Colonic mucosa (tissue), 4 donors: ENCODE measurements around the gene ABHD14A. TPM values are rescaled to one million over a fixed set of nuclear protein-coding genes. Genes with fewer than 3 reads are reported as not detected.

Experiments used
- DNase-seq: peaks from one replicate; pipeline ENCODE4 v3.0.0-alpha.2; 2020
- H3K27ac ChIP-seq: fragments of 200-600 bp; one replicate; pipeline ENCODE4 v1.8.0; 2021
- H3K27me3 ChIP-seq: fragments of 200-600 bp; one replicate; pipeline ENCODE4 v1.8.0; 2021
- H3K36me3 ChIP-seq: fragments of 200-600 bp; one replicate; pipeline ENCODE4 v1.8.0; 2021
- H3K4me1 ChIP-seq: fragments of 200-600 bp; one replicate; pipeline ENCODE4 v1.8.0; 2021; ENCODE audit warnings: mild to moderate bottlenecking
- H3K4me3 ChIP-seq: fragments of 200-600 bp; one replicate; pipeline ENCODE4 v1.8.0; 2021
- H3K9ac ChIP-seq, 2 donors: one replicate each; pipeline ENCODE4 v1.7.0; 2013; ENCODE audit warnings: control low read depth in 2 of 2, low read depth in 2 of 2, low read length in 2 of 2
- H3K9me3 ChIP-seq: fragments of 200-600 bp; one replicate; pipeline ENCODE4 v1.8.0; 2021
- CTCF ChIP-seq: fragments of 200-600 bp; IDR thresholded peaks from one replicate; pipeline ENCODE4 v1.8.0; 2022; ENCODE audit warnings: antibody characterized with exemption, mild to moderate bottlenecking
- intact Hi-C: fragments of 100-400 bp; cut with DNase I; formaldehyde crosslinking; loops from one replicate; pipeline ENCODE4 v1.14.1; 2022
- total RNA-seq, 2 donors: library from RNA; stranded (reverse); fragmentation: NEBNext Ultra II Directional in 1 of 2; extraction: Animal tissue kit (Norgen Biotek cat#: 25700) in 1 of 2; gene quantifications; one replicate each; pipeline ENCODE4 v1.2.1, GENCODE V29; 2021
- donor health status: healthy.
- donor health status: DM: no; HTN: no; CAD: no.
- donor health status: DM: no; HTN: no; CAD: no.

ABHD14A gene
- total RNA-seq, 2 donors from 2014 or later: 7.4 to 9.6 TPM

- intact Hi-C loops: loop anchor here (5.0 kb wide), 1 partner anchor 184 kb away; no protein-coding TSS in a partner anchor
- DNase-seq: peak; percentile 61
- H3K36me3 ChIP-seq: no peaks in the 10 kb centered on the region
Measured at GRCh38 chr3:51942603-51943450, 32.0 kb upstream of the ABHD14A start.

DNA sequence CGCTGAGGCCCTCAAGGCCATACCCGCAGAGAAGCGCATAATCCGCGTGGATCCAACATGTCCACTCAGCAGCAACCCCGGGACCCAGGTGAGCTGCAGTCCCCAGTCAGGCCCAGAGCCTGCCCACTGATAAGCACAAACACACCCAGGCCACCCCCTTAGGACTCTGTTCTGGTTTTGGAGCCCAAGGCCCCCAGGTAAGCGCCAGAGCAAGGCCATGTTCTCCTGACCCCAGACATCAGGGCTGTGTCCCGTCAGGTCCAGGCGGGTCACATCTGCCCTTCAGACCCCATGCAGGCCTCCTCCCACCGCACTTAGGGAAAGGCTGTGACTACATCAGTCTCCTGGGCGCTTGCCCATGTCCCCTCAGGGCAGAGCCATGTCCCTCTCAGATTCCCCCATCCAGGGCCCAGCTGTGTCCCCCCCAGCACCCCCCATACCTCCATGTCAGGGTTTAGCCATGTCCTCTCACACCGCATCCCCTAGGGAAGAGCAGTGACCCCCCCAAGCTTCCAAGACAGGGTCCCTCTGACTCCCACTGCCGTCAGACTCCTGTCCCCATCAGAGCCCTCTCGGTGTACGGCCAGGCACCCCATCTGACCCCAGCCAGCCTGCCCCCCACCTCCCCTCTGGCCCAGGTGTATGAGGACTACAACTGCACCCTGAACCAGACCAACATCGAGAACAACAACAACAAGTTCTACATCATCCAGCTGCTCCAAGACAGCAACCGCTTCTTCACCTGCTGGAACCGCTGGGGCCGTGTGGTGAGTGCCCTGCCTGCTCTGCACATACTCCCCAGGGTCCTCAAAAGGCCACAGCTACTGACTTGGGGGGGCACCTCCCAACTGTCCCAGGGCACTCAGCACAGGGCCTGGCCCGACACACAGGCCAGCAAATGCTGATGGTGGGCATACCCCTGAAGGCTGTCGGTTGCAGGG lies 31.1 kb upstream of the ABHD14A start:
- H3K4me1 ChIP-seq: peaks cover 13% of the 10 kb centered on the region
- no peak overlapping the region for H3K27ac ChIP-seq
- H3K4me3 ChIP-seq: no peak overlapping the region
- no peaks in the 10 kb centered on the region for H3K36me3 ChIP-seq
- H3K9me3 ChIP-seq: no peaks in the 10 kb centered on the region
- no peaks in the 10 kb centered on the region for H3K27me3 ChIP-seq
- TF ChIP-seq CTCF: no peak
- peak overlapping the region; percentile 88 to 99 for H3K9ac ChIP-seq
- no peak for DNase-seq
- intact Hi-C loops: loop anchor here (5.0 kb wide), 1 partner anchor 184 kb away; no protein-coding TSS in a partner anchor

More at GRCh38 chr3:51942603-51943450, 32.0 kb upstream of the ABHD14A start:
- Histone ChIP-seq H3K4me1 (peaks cover 13% of the 10 kb centered on the region), H3K9me3 (no peaks in the 10 kb centered on the region), H3K9ac (peak overlapping the region; percentile 88 to 99), H3K27ac (peak overlapping the region; percentile 97), H3K4me3 (peak overlapping the region; percentile 51), H3K27me3 (no peaks in the 10 kb centered on the region)
- no peak for TF ChIP-seq CTCF

DNA sequence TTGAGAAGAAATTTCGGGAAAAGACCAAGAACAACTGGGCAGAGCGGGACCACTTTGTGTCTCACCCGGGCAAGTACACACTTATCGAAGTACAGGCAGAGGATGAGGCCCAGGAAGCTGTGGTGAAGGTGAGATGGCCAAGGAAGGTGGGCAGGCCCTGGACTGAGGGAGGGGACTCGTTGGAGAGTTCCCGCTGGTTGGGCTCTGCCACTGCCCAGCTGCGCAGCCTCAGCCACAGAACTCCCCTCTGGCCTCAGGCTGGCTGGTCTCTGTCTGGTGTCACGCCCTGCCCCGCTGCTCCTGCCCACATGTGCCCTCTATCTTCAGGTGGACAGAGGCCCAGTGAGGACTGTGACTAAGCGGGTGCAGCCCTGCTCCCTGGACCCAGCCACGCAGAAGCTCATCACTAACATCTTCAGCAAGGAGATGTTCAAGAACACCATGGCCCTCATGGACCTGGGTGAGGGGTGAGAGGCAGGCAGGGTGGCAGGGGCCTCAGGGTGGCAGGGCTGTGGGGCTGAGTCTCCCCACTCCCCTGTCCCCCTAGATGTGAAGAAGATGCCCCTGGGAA lies 30.3 kb upstream of the ABHD14A start:
- TF ChIP-seq CTCF: no peak
- H3K27me3 ChIP-seq: no peaks in the 10 kb centered on the region
- no peak overlapping the region for H3K4me3 ChIP-seq
- intact Hi-C loops: loop anchor here (5.0 kb wide), 1 partner anchor 183 kb away; no protein-coding TSS in a partner anchor
- peaks cover 13% of the 10 kb centered on the region for H3K4me1 ChIP-seq
- H3K27ac ChIP-seq: no peak overlapping the region
- DNase-seq: no peak
- H3K9me3 ChIP-seq: no peaks in the 10 kb centered on the region
- no peaks in the 10 kb centered on the region for H3K36me3 ChIP-seq
- no peak overlapping the region for H3K9ac ChIP-seq

GRCh38 chr3:51945031-51945840 lies 29.6 kb upstream of the ABHD14A start:
- H3K36me3 ChIP-seq: no peaks in the 10 kb centered on the region
- H3K9me3 ChIP-seq: no peaks in the 10 kb centered on the region
- no peak overlapping the region for H3K9ac ChIP-seq
- no peak for DNase-seq
- H3K27me3 ChIP-seq: no peaks in the 10 kb centered on the region
- H3K27ac ChIP-seq: no peak overlapping the region
- peaks cover 13% of the 10 kb centered on the region for H3K4me1 ChIP-seq
- intact Hi-C loops: no loop called here
- no peak overlapping the region for H3K4me3 ChIP-seq
- TF ChIP-seq CTCF: no peak
